ENCODE data around the gene ATP6V0E2.

- TF ChIP-seq CTCF (IDR thresholded peaks at IDR 0.05): no peak
- TF ChIP-seq RELA (CRISPR knock-in tag; IDR thresholded peaks at IDR 0.05; ENCODE audit: borderline replicate concordance): no peak
- TF ChIP-seq NFATC4 (CRISPR knock-in tag; IDR thresholded peaks at IDR 0.05): no peak
- no peak for TF ChIP-seq SMAD3 (CRISPR knock-in tag; IDR thresholded peaks at IDR 0.05; ENCODE audit: borderline replicate concordance)
- TF ChIP-seq ZNF138 (CRISPR knock-in tag; conservative IDR thresholded peaks at IDR 0.05): no peak
- TF ChIP-seq CREM (CRISPR knock-in tag; IDR thresholded peaks at IDR 0.05): no peak
These were observed 11.6 kb downstream of the ATP6V0E2 start for GRCh38 chr7:149885191-149886017.

All from WTC11 (cell line).